SKM-1 treated with dmso at 0.1 percent for 144 hours (cell line): ENCODE measurements around the gene SLC13A2.

Source experiments
- DNase-seq: peaks from one replicate; lab custom pipeline; 2025; ENCODE audit not compliant: unreplicated experiment; lab: John Stamatoyannopoulos, UW

The SLC13A2 gene

DNA sequence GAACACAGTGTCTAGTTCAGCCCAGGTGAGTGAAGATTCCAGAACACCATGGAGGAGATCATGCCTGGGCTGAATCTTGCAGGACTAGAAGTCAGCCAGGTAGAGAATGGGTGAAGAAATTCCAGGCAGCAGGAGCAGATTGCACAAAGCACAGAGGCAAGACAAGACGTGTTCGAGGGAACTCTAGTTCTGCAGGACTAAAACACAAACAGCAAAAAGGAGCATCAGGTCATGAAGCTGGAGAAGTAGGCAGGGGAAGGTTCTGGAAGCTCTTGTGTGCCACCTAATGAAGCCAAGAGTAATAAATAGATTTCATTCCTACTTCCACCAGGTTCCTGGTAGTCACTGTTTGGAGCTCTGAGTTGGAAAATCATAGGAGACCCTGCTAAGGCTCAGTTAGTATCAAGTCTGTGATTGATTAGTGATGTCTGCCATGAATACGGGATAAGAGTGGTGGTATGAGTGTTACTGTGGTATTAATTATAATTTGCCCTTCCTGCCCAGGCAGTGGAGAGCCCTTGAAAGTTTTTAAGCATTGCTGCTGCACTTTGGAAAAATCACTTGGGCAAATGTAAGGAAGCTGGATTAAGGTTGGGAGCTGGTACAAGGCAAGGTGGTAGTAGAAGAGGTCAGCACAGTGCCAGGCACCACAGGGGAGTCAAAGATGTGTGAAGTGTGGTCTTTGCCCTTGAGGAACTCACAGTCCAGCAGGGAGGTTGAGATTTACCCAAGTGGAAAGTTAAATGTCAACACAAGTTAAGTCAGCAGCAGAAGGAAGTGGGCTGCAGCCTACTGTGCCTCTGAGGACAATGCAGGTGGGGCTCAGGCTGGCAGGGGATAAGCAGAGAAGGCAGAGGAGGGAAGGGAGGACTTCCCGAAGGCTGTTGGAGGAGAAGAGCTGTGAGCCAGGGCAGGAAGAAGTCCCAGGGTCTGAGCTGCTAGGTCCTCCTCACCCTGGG, 19.2 kb downstream of the SLC13A2 start:
- no peak for DNase-seq

- no peak for DNase-seq
Measured at GRCh38 chr17:28493460-28493859, 20.0 kb downstream of the SLC13A2 start.

DNA sequence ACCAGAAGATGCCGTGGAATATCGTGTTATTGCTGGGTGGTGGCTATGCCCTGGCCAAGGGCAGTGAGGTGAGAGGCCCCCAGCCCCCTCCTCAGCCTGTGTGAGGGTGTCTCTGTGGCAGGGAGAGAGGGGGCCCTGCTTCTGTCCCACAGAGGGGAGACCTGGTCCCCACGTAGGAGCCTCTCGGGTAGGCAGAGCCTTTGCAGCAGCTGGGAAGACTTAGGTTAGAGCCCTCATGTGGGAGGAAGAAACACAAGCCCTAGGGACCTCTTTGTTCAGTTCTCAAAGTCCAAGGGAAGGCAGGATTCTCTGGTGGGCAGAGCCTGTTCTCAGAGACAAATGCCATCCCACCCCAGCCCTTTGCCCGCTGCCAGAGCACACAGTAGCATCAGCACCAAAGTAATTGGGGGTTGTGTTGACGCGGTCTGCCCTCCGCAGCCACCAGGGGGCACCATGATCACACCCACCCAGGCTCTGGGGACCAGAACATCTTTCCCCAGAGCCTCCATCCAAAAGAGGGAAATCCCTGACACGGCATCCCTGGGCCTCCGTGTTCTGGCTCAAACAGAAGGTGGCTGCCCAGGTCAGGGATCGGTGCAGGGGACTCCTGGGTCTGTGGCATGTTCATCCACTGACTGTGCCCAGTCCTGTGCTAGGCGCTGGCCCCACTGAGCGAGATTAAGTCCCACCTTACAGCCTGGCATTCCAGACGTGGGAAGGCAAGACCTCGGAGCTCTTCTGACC, 21.2 kb downstream of the SLC13A2 start:
- peak; percentile 35 for DNase-seq

GRCh38 chr17:28495635-28496034, 22.2 kb downstream of the SLC13A2 start:
- no peak for DNase-seq

GRCh38 chr17:28497931-28498330, 24.5 kb downstream of the SLC13A2 start:
- no peak for DNase-seq

DNA sequence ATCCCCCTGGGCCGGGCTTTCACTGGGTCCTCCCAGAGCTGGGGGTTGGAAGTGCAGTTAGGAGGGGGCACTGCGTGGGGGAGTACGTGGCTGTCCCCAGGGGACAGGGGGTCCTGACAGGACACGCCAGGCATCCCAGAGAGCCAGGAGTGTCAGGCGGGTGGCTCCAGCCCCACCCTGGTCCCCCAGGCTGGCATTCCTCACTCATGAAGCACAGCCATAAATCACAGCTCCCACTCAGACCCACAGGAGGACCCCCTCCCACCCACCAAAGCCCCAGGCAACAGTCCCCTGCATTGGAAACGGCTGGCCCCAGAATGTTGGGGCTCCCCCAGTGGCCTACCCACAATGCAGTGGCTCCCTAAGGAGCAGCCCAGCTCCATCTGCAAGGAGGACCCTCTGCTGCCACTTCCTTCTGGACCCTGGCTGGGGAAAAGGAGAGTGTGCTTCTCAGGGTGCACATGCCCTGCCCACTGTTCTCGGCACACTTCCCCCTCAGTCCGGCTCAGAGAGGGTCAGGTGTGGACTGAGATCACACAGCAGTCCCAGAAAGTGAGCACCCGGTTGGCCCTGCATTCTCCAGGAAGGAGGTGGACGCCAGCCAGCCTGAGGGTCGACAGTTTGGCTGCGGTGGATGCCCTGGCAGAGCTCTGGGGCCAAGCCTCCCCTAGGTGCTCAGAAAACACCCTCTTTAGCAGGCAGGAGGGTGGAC, 25.4 kb downstream of the SLC13A2 start:
- DNase-seq, result no peak

DNA sequence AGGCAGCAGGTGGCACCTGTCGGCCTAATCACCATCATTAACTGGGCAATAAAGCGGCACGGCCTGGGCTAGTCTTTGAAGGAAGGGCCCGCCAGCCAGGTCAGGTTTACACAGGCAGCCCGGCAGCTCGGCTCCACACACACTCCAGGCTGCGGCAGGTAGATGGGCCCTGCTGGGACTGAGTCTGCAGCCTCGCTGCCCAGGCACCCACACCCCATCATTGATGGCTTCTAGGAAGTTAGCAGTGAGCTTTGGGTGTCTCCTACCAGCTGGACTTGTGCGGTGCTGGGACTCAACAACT, 25.9 kb downstream of the SLC13A2 start:
- DNase-seq, result no peak

GRCh38 chr17:28499684-28500357, 26.4 kb downstream of the SLC13A2 start:
- DNase-seq, result no peak

DNA sequence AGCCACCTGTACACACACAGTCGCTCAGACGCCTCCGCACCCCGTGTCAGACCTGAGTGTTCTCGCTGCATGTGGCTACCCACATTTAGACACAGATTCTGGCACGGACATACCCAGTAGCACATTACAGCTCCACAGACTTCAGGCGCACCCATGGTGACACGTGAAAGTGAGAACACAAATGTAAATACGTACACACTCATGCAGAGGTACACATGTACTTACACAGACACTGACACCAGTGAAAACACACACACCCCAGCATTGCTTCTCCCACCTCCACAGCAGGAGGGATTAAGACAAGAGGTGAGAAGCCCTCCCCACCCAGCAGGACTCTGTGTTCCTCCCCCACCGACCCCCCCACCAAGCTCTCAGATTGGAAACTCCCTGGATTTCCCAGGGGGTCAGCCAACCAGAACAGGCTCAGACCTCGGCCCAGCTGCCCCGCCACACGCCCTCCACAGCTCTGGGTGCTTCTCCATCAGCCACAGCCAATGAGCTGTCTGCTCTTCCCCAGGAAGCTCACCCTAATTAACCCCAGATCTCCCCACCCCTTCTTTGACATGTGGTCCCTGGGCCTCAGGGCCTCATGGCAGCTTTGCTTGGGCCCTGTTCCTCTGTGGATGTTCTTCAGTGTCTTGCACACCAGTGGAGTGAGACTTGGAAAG, 27.4 kb downstream of the SLC13A2 start:
- no peak for DNase-seq

GRCh38 chr17:28501421-28502284, 28.2 kb downstream of the SLC13A2 start:
- no peak for DNase-seq

GRCh38 chr17:28503420-28503819, 30.0 kb downstream of the SLC13A2 start:
- no peak for DNase-seq

GRCh38 chr17:28505986-28506665, 32.7 kb downstream of the SLC13A2 start, which contains the start of gene FOXN1:
Gene FOXN1, plus strand, starts transcription at chr17:28506348. Its CDS starts 17,622 bp downstream, at chr17:28523970.
- DNase-seq, result no peak

DNA sequence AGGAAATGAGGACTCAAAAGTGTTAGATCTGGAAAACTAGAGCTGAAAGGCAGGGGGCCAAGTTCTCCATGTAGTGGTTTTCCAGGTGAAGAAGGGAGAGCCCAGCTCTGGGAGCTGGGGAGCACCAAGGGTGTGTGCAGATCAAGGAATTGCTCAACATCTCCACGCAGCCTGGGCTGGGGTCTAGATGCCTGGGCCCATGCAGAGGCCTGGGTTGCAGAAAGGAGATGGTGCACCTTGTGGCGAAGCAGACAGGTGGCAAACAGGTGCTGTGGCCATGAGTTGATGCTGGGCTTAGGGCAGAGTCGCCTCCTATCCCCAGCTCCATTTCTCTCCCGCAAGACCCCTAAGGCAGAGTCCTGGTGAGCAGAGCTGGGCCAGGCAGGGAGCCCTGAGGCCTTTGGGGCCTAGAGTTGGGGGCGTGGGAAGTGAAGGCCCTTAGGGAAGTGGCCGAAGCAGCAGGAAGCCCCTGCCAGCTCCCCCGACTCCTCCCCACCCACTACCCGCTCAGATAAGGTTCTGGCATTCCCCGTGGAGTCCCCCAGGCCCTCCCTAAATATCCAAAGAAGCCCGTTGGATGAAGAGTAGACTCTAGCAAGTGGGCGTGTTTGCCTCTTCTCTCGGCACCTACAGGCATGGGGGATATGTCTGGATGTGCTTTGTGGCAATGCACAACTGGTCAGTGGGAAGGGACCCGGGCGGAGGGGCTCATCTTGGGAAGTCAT, 33.5 kb downstream of the SLC13A2 start:
- DNase-seq, result no peak

GRCh38 chr17:28507567-28508203, 34.2 kb downstream of the SLC13A2 start:
- DNase-seq, result no peak

DNA sequence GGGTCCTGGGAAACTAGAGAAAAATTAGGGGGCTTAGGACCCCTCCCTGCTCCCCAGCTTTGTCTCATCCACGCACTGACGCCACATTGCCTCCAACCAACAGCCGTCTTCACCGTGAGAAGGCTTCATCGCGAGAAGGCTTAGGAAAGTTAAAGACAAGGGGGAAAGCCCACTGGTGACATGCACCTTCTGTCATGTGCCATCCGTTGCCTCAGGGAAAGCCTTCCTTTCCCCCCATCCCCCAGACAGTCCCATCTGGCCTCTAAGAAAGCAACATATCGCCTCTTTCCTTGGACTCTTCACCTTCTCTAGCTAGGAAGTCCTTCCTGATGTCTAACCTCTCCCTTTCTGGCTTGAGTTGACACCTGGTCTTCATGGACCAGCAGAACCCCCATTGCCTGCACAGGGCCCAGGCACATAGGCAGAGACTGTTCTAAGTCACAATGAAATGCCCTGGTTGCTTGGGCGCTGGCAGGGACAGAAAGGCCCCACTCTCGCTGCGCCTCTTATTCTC, 34.8 kb downstream of the SLC13A2 start:
- DNase-seq, result no peak

- DNase-seq, result peak; percentile 42
Measured at GRCh38 chr17:28509789-28510188, 36.3 kb downstream of the SLC13A2 start.

DNA sequence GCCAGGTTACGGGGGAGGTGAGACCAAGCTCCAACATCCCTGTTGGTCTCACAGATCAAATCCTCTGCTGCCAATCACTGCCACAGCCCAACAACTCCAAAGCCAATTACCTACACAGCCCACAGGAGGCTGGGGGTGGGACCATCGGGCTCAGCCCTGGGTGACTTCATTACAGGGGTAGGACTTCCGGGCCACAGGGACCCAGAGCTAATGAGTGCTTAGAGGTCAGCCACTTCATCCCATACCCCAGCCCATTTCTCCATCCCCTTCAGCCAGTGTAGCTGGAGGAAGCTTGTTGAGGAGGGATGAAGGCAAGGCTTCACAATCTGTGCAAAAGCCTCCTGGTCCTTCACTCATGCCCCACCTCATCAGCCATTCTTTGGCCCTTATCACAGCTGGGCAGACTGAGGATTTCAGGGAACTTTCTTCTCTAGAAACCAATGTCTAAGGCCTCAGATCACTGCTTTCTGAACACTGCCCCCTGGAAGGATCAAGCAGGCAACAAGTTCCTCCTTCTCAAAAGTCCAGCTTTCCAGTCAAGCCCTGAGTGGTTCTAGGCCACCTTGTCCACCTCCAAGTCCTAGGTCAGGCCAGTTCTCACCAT, 38.5 kb downstream of the SLC13A2 start:
- no peak for DNase-seq
